Skeletal muscle satellite cell (primary cell): ENCODE data around the gene PNPLA8. TPM values are rescaled to one million over a fixed set of nuclear protein-coding genes. Genes with fewer than 3 reads are reported as not detected.

Source experiments
- H3K27me3 ChIP-seq: 2 replicates; pipeline ENCODE4 v1.7.0; 2013; ENCODE audit warnings: low read length; ENCODE audit not compliant: control insufficient read depth, insufficient read depth
- H3K36me3 ChIP-seq: 2 replicates; pipeline ENCODE4 v1.7.0; 2013; ENCODE audit warnings: mild to moderate bottlenecking, control low read depth, low read length; ENCODE audit not compliant: insufficient read depth
- H3K4me1 ChIP-seq: 2 replicates; pipeline ENCODE4 v1.7.0; 2013; ENCODE audit warnings: low read length; ENCODE audit not compliant: control insufficient read depth, insufficient read depth
- H3K4me2 ChIP-seq: 2 replicates; pipeline ENCODE4 v1.7.0; 2013; ENCODE audit warnings: mild to moderate bottlenecking, low read length
- H3K4me3 ChIP-seq: 2 replicates; pipeline ENCODE4 v1.7.0; 2013; ENCODE audit warnings: low read length
- H3K9ac ChIP-seq: 2 replicates; pipeline ENCODE4 v1.7.0; 2013; ENCODE audit warnings: mild to moderate bottlenecking, low read depth, low read length, moderate library complexity
- H3K9me3 ChIP-seq: replicated peaks from 2 replicates; pipeline ENCODE4 v1.7.0; 2013; ENCODE audit warnings: mild to moderate bottlenecking, control low read depth, low read length
- total RNA-seq: library from RNA; depleted of rRNA; stranded (reverse); fragments of >200 nt; gene quantifications from 2 replicates; pipeline ENCODE4 v1.2.3, GENCODE V29; 2012; rRNA removed

Gene PNPLA8
- 19.9 and 25.6 TPM in 2 replicates for total RNA-seq

GRCh38 chr7:108525985-108526767 lies at the start of gene PNPLA8:
Gene PNPLA8, minus strand, starts transcription at chr7:108526135. Its CDS starts 10,644 bp downstream, at chr7:108515491.
- Histone ChIP-seq H3K4me1 (peaks cover 18% of the 10 kb centered on the region), H3K4me3 (peak within 1 kb of the TSS; percentile 89), H3K9ac (peak within 1 kb of the TSS; percentile 93), H3K9me3 (no peaks in the 10 kb centered on the region), H3K36me3 (no peaks in the 10 kb centered on the region), H3K4me2 (peak within 1 kb of the TSS; percentile 96), H3K27me3 (no peaks in the 10 kb centered on the region)

GRCh38 chr7:108575156-108575555 lies 49.2 kb upstream of the PNPLA8 start:
- no peak overlapping the region for H3K4me2 ChIP-seq
- H3K9ac ChIP-seq = no peak overlapping the region
- peaks cover 10% of the 10 kb centered on the region for H3K4me1 ChIP-seq
- H3K4me3 ChIP-seq = no peak overlapping the region
- peaks cover 6% of the 10 kb centered on the region for H3K36me3 ChIP-seq
- no peaks in the 10 kb centered on the region for H3K27me3 ChIP-seq
- no peaks in the 10 kb centered on the region for H3K9me3 ChIP-seq

DNA sequence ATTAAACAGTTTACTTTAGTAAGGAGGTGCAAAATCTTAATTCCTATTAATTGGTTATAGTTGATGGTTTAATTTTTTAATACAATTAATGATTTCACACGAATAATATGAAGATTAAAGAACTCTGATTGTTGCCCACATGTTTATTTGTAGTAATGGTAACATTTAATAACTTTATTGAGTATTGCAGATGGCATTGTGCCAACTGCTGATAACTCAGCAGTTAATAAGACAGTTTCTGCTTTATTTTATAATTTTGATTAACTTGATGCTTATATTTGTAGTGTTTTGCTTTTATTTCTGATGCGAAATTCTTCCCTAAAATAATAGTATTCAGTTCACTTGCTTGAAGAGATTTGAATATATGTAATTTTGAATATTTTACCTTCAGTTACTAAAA lies 46.5 kb upstream of the PNPLA8 start:
- peaks cover 17% of the 10 kb centered on the region for H3K4me1 ChIP-seq
- H3K4me3 ChIP-seq = no peak overlapping the region
- H3K9me3 ChIP-seq = no peaks in the 10 kb centered on the region
- no peaks in the 10 kb centered on the region for H3K27me3 ChIP-seq
- peaks cover 6% of the 10 kb centered on the region for H3K36me3 ChIP-seq
- no peak overlapping the region for H3K4me2 ChIP-seq
- no peak overlapping the region for H3K9ac ChIP-seq

GRCh38 chr7:108570146-108570755 lies 44.3 kb upstream of the PNPLA8 start:
- no peaks in the 10 kb centered on the region for H3K9me3 ChIP-seq
- peaks cover 17% of the 10 kb centered on the region for H3K4me1 ChIP-seq
- H3K36me3 ChIP-seq = peaks cover 6% of the 10 kb centered on the region
- peak overlapping the region; percentile 93 for H3K9ac ChIP-seq
- no peaks in the 10 kb centered on the region for H3K27me3 ChIP-seq
- peak overlapping the region; percentile 98 for H3K4me3 ChIP-seq
- H3K4me2 ChIP-seq = peak overlapping the region; percentile 92

GRCh38 chr7:108569381-108570145 lies 43.6 kb upstream of the PNPLA8 start, which contains the start of the genes DNAJB9 and THAP5:
Gene DNAJB9, plus strand, starts transcription at chr7:108569874. Its CDS starts 1,853 bp downstream, at chr7:108571727.
Gene THAP5, minus strand, starts transcription at chr7:108569706. Its CDS starts 137 bp downstream, at chr7:108569569.
- peaks cover 3% of the 10 kb centered on the region for H3K36me3 ChIP-seq
- peak within 1 kb of the TSS; percentile 92 for H3K4me2 ChIP-seq
- H3K27me3 ChIP-seq = no peaks in the 10 kb centered on the region
- H3K9me3 ChIP-seq = no peaks in the 10 kb centered on the region
- peak within 1 kb of the TSS; percentile 98 for H3K4me3 ChIP-seq
- peaks cover 17% of the 10 kb centered on the region for H3K4me1 ChIP-seq
- peak within 1 kb of the TSS; percentile 93 for H3K9ac ChIP-seq

GRCh38 chr7:108568801-108569380 lies 43.0 kb upstream of the PNPLA8 start:
- Histone ChIP-seq H3K9ac (peak overlapping the region; percentile 93), H3K4me1 (peaks cover 17% of the 10 kb centered on the region), H3K27me3 (no peaks in the 10 kb centered on the region), H3K36me3 (peaks cover 3% of the 10 kb centered on the region), H3K9me3 (no peaks in the 10 kb centered on the region), H3K4me2 (peak overlapping the region; percentile 88), H3K4me3 (peak overlapping the region; percentile 98)

GRCh38 chr7:108565987-108566386 lies 40.1 kb upstream of the PNPLA8 start:
- Histone ChIP-seq H3K9ac (no peak overlapping the region), H3K4me1 (peaks cover 10% of the 10 kb centered on the region), H3K9me3 (no peaks in the 10 kb centered on the region), H3K4me3 (no peak overlapping the region), H3K36me3 (no peaks in the 10 kb centered on the region), H3K27me3 (no peaks in the 10 kb centered on the region), H3K4me2 (no peak overlapping the region)

- H3K4me3 ChIP-seq = no peak overlapping the region
- H3K9ac ChIP-seq = no peak overlapping the region
- no peaks in the 10 kb centered on the region for H3K9me3 ChIP-seq
- H3K4me1 ChIP-seq = peaks cover 4% of the 10 kb centered on the region
- no peaks in the 10 kb centered on the region for H3K27me3 ChIP-seq
- no peak overlapping the region for H3K4me2 ChIP-seq
- H3K36me3 ChIP-seq = no peaks in the 10 kb centered on the region
These were observed 35.2 kb upstream of the PNPLA8 start for GRCh38 chr7:108561047-108561619.

DNA sequence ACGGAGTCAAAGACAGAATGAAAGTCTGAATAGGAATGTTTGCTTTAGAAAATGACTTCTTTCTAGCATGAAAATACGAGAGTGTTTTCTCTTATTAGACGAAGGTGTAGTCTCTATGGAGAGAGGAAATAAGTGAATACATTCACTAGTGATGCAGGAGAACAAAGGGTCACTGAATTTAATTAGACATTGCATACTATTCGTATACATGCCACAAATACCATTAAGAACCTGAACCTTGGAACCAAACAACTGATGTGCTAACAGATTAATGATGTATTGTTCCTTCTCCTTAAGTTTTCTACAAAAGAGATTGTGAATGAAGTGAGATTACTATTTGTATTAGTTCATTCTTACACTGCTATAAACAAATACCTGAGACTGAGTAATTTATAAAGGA lies 33.3 kb upstream of the PNPLA8 start:
- H3K9ac ChIP-seq = no peak overlapping the region
- no peak overlapping the region for H3K4me3 ChIP-seq
- H3K27me3 ChIP-seq = no peaks in the 10 kb centered on the region
- no peaks in the 10 kb centered on the region for H3K36me3 ChIP-seq
- H3K4me1 ChIP-seq = peaks cover 4% of the 10 kb centered on the region
- H3K9me3 ChIP-seq = no peaks in the 10 kb centered on the region
- no peak overlapping the region for H3K4me2 ChIP-seq

- H3K4me1 ChIP-seq = peaks cover 4% of the 10 kb centered on the region
- no peak overlapping the region for H3K4me3 ChIP-seq
- H3K9ac ChIP-seq = no peak overlapping the region
- no peak overlapping the region for H3K4me2 ChIP-seq
- H3K27me3 ChIP-seq = no peaks in the 10 kb centered on the region
- H3K9me3 ChIP-seq = no peaks in the 10 kb centered on the region
- H3K36me3 ChIP-seq = no peaks in the 10 kb centered on the region
These were observed 31.7 kb upstream of the PNPLA8 start for GRCh38 chr7:108557617-108558016.

DNA sequence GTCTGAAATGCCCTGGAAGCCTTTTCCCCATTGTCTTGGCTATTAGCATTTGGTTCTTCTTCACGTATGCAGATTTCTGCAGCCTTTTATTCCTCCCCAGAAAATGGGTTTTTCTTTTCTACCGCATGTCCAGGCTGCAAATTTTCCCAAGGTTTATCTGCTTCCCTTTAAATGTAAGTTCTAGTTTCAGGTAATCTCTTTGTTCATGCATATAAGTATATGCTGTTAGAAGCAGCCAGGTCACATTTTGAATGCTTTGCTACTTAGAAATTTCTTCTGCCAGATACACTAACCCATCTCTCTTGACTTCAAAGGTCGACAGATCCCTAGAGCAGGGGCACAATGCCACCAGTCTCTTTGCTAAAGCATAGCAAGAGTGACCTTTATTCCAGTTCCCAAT lies 31.3 kb upstream of the PNPLA8 start:
- H3K36me3 ChIP-seq = no peaks in the 10 kb centered on the region
- H3K9ac ChIP-seq = no peak overlapping the region
- no peak overlapping the region for H3K4me3 ChIP-seq
- H3K4me2 ChIP-seq = no peak overlapping the region
- peaks cover 4% of the 10 kb centered on the region for H3K4me1 ChIP-seq
- no peaks in the 10 kb centered on the region for H3K9me3 ChIP-seq
- no peaks in the 10 kb centered on the region for H3K27me3 ChIP-seq
